Measurements from ENCODE around the gene FAM120A.

The FAM120A gene

DNA sequence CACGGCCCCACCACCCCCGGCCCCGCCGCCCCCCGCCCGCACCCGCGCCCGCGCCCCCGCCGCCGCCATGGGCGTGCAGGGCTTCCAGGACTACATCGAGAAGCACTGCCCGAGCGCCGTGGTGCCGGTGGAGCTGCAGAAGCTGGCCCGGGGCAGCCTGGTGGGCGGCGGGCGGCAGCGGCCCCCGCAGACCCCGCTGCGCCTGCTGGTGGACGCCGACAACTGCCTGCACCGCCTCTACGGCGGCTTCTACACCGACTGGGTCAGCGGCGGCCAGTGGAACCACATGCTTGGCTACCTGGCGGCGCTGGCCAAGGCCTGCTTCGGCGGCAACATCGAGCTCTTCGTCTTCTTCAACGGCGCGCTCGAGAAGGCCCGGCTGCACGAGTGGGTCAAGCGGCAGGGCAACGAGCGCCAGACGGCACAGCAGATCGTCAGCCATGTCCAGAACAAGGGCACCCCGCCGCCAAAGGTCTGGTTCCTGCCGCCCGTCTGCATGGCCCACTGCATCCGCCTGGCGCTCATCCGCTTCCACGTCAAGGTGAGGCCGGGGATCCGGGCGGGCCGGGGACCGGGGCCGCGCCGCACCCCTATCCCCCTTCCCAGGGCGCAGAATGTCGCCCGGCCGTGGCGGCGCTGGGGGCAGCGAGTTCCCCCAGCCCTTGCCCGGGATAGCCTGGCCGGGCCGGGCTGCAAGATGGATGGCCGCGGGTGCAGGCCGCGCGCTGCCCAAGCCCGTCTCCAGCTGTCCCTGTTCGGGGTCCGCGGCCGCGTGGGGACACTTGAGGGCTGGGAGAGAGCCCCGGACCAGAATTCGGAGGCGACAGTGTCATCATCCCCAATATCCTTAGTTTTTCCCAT, 594 bp downstream of the FAM120A start:
- DNase-seq = peak; percentile 35

DNA sequence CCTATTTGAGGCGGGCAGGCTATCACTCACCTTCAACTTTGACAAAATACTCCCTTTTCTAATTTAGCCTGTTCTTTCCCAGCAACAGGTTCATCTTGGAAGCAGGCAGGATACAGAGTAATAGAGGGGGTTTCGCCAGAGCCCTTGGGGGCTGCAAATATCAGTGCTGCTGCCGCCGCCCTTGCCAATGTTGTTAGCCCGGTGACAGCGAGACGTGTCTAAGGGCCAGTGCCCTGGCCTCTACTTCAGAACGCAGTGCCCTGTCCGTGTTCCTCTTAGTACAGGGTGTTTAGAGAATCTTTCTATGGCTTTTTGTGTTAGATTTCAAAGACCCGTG, 1.2 kb downstream of the FAM120A start:
- no peak for DNase-seq

DNA sequence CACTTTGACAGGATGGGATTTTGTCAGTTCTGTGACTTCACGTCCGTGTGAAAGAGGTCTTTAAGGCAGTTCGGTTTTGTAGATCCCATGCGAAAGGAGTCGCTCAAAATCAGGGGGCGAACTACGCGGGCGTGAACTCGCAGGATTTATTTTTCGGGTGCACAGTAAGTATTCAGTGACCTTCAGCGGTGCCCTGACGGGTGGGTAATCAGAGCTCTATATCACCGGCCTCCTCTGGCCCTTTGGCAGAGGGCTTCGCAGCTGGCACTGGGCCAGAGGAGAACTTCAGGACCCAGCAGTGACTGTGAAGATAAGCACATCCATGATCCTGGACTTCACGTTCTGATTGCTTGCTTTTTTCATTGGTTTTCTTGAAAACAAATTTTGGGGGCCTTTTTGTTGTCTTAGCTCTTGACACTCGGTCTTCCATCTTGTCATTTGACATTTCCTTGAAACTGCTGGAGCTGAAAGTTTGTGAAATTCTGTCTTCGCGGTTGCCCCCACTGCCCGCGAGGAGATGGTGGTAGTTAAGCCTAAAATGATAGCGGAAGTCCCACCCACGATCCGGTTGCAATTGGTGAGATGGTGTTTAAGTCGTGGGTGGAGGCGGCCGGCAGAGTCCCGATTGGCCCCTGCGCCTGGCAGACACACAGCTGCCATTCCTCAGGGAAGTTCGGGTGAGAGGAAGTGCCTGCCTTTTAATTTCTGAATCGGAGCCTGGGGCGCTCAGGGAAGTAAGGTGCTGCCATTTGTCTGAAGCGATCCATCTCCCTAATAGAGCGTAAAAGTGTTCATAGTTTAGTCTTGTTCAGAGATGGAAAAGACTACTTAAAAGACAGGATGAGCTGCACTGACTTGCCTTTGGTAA, 1.8 kb downstream of the FAM120A start, which contains the start of gene FAM120AOS:
FAM120AOS (minus strand) TSS at position 535 of the 868 bp plus-strand sequence. CDS start 872 bp downstream, outside the sequence.
- DNase-seq = peak; percentile 77

DNA sequence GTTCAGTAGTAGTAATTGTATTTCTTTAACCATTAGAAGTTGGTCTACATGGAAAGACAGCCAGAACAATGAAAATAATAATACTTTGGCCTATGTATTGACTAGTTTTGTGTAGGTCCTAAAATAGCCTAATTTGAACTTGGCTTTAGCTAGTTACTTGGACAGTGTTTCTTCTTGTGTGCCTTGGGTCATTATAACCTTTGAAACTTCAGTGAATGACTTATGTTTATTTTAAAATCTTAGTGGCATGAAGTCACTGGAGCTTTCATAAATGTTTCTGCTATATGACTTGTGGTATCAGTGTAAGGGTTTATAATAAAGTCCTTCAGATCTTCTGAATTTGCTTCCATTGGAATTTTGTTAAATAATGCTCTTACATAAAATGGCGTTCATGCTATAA, 4.5 kb downstream of the FAM120A start:
- DNase-seq = no peak

DNA sequence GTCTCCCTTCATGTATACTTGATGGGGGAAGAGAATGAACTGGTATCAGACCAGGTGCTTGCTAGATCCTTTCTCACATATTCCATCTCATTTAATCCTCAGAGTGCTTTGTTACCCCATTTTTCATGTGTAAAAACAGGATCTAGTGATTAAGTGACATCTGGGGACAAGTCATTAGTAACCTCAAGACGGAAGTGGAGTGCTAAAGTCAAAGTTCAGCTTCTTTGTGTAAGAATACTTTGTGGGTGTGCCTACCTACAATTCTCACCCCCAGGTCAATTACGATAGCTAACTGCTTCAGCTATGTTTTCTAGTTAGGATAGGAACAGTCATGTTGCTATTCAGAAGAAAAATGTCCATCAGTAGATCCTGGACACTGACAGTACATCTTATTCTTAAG, 5.0 kb downstream of the FAM120A start:
- no peak for DNase-seq

DNA sequence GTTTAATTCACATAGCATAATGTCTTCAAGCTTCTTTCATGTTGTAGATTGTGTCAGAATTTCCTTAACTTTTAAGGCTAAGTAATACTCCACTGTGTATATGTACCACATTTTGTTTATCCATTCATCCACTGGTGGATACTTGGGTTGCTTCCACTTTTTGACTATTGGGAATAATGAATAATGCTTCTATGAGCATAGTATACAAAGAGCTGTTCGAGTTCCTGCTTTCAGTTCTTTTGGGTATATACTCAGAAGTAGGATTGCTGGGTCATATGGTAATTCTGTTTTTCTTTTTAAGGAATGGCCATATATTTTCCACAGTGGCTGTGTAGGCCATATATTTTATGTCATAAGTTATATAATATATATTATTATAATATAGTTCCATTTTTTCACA, 5.5 kb downstream of the FAM120A start:
- DNase-seq = no peak

DNA sequence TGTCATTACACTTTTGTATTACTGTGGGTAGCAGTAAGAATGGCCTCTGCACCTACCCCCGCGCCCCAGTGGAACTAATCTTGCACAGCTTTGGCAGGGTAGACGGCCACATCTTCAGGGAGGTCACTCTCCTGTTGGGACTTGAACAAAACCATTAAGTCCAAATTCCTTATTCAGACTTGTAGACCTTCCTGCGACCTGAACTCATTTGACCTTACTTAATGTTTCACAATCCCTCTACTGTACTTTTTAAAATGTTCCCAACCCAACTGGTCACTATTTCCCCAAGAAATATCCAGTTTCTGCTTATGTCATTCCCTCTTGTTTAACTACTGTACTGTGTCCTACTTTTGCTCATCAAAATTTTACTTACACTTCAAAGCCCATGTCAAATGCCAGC, 7.2 kb downstream of the FAM120A start:
- DNase-seq = no peak

DNA sequence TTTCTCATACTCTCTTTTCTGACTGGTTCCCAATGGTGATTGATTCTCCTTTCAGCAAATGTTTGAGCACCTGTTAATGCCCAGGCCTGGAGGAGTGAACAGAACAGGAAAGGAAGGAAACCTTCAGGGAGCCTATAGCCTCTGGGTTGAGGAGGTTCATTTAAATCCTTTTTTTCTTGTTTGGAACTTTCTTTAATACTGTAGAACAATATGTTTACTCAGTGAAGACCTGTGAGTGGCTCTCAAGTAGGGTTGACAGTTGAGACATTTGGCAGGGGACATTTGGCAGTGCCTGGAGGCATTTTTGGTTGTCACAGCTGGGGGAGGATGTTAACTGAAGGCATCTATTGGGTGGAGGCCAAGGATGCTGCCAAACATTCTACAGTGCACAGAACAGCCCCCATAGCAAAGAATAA, 8.0 kb downstream of the FAM120A start:
- DNase-seq = no peak

DNA sequence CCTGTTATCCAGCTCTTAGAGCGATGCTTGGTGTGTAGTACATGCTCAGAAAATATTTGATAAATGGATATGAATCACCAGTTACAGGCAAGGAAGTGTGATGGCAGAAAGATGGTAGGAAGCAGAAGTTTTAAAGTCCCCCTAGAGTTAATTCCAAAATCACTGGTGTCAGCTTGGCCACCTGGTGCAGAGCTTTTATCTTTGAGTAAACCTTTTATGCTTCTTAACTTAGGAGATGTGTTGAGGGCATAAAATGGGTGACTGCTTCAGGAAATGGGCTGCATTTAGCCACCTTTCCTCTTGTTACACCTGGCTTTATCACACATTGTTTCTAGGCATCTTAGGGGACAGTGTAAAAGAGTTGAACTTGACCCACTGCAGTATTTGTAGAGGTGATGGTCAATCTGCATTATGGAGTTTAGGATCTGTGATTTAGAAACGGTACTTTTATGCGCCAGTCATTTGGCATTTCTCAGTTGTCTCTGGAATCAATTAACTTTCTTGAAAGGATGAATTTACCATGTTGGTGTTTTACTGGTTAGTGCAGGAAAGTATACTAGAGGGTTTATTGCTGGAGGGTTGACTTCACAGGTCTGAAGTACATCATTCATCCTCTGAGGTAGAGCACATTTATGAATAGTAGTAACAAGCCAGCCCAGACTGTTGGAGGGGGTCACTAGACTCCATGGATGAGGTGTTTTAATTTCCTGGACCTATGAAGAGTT, 9.4 kb downstream of the FAM120A start:
- no peak for DNase-seq

DNA sequence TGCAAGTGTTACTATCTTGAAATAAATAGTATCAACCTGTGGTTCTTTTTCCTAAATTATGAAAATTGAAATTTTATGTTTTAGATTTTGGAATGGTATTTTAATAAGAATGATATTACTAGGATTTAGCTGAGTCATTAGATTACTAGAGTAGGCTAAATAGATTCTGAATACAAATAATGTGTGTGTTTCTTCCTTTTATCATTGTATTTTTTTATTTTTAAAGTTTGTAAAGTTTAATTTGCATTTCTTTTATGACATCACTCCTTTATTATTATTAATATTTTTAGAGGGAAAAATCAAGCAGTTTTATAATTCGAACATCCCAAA, 9.9 kb downstream of the FAM120A start:
- no peak for DNase-seq

DNA sequence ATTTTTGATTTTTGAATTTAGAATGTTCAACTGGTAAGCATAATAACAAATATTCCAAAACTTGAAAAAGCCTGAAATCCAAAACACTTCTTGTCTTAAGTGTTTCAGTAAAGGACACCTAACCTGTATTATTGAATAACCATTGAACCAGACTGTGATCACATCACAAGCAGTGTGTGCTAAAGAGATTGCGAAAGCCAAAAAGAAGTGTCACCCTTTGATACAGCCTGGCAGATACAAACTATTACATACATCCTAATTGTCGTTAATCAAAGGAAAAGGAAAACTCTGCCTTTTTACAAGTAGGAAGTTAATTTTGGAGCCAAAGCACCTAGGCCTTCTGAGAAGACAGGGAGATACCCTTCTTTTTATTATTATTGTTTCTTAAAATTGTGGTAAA, 10.3 kb downstream of the FAM120A start:
- DNase-seq = no peak

DNA sequence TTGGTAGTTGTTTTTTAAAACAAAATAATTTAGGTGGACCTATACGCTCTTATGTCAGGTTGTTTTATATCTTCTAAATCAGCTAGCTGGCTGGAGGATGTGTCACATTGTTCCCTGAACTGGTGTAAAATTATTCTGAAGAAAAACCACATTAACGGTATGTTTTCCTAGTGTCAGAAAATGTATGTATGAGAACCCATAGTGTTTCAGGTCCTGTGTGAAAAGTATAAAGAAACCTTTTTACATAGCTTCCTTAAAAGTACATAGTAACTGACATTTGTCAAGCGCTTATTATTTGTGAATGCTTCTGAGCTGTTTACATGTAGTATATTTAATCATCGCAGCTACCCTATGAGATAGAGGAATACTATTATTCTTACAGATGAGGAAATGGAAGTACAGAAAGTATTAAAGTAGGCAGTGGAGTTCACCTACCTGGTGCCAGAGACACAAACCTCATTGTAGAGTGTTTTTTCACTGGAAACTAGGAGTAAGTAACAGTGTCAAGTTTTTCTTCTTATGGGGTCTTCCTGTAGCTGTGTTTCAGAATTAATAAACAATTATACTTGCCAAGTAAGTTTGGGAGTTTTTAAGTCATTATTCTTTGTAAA, 12.3 kb downstream of the FAM120A start:
- no peak for DNase-seq

DNA sequence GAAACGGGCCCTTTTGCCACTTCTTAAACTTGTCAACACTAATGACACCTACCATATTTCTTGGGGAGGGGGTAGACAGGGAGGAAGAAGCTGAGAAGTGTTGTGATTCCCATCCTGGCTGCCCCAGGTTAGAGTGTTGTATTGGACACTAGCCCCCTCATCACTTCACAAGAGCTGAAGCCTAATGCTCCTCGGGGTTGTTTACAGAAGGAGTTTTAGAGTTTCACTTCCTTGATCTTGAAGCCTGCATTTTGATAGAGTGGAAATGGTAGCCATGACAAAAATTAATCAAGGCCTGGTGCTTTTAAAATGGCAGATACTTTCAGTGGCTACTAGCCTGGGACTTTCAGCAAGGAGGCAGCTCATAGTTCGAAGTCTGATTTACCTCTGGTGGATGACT, 12.9 kb downstream of the FAM120A start:
- DNase-seq = no peak

DNA sequence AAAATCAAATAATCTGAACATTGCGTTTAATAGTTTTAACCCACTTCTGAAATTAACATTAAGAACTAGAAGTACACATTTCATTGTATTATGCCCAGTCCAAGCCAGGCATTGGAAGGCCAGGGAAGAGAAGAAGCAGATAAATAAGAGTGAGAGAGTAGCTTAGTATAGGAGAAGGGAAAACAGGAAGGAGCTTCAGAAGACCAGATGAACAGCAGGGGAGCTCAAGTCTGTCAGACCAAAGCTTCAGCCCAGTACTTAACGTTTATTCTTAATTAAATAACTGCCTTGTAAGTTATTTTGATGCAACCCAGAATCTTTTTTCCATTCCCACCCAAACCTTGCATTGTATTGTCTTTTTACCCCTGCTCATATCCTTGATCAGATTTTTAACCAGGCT, 13.4 kb downstream of the FAM120A start:
- no peak for DNase-seq

DNA sequence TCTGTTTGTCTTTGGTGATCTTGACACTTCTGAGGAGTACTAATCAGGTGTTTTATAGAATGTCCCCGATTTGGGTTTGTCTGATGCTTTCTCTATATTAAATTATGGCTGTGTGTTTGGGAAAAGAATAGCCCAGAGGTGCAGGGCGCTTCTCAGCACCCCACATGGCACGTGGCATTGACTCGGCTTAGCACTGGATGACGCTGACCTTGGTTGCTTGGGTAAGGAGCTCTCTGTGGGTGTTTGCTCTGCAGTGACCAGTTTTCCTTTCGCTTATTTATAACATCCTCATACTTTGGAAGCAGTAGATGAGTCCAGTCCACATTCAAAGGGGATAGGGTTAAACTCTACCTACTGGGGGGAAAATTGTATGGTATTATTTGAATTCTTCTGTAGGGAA, 14.4 kb downstream of the FAM120A start:
- DNase-seq = no peak

DNA sequence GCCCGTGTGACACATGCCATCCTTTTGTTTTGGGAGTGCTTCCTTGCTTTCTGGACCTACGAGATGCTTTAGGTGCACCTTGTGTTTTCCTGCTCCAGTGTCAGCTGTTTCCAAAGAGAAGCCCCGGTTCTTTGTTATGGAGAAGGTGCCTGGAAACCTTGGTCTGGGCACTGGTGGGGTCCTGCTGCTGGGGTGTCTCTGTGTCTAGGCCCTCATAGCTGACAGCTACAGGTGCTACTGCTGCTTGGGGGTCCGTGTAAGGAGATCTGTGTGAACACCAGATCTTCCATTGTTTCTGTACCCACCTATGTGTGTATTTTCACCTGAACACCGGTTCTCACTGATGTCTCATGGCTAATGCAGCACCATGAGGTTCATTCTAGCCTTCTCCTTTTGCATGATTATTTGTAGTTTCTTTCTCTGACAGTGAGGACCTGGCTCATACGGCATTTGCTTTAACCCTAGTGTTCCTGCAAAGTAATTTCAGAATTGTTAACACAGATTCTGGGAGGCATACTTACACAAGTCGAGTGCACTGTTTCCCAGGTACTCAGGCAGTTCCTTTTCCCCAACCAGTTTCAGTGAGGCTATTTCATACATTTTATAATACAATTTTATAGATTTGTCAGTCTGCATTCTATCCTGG, 15.1 kb downstream of the FAM120A start:
- no peak for DNase-seq

DNA sequence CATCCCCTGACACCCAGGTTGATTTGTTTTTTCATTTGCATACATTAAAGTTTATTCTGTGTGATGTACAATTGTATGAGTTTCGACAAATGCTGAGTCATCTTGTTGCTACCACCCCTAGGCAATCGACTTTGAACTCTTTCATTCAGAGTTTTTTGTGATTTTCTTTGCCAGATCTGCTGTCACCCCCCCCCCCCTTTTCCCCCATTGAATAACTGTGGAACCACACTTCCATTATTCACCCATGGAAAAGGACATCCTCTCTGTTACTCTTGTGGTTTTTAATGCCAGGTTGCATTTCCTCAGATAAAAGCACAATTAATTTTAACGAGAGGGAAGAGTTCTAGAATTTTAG, 15.6 kb downstream of the FAM120A start:
- no peak for DNase-seq

DNA sequence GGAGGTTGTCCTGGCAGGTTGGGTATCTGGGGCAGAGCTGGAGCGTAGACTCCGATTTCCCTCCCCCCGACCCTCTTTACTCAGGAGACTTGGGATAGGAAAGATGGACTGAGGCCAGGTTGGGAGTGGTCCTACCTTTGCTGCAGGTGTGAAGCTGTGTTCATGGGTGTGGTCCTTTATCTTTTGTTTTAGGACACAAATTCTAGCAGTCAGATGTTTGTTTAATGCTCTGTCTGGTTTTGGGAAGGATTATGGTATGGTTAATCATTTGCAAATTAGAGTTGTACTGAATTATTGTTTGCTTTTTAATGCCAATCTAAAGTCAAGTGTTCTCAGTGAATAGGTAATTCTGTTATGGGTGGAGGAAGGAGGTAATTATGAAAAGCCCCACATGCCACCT, 16.0 kb downstream of the FAM120A start:
- DNase-seq = no peak

DNA sequence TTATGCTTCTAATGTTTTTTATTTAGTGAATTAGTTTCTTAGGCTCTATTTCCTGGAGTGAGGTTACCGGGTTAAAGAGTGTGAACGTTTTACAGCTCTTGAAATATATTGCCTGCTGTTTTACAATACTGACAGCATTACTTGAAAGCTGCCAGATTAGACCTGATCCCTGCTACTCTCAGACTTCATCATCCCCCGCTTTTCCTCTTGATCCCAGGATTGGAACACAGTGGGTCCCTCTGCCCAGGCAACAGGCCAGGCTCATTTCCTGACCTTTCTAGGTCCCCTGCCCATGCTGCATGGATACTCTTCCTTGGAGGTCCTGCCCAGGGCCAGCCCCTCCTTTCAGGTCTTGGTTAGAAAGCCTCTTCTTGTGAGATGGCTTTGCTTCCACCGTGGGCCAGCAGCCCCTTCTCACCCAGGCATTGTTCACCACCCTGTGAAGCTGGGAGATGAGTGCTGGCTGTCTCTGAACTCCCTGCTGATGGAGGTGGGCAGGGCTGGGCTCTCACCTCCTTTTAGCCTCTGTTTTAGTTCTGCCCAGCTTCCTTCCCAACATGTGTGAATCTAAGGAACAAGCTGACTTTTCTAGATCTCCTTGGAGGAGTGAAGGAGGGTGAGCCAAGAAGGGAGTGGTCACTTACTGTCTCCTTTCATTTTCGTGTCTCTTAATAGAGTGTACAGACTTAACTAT, 17.4 kb downstream of the FAM120A start:
- DNase-seq = no peak

DNA sequence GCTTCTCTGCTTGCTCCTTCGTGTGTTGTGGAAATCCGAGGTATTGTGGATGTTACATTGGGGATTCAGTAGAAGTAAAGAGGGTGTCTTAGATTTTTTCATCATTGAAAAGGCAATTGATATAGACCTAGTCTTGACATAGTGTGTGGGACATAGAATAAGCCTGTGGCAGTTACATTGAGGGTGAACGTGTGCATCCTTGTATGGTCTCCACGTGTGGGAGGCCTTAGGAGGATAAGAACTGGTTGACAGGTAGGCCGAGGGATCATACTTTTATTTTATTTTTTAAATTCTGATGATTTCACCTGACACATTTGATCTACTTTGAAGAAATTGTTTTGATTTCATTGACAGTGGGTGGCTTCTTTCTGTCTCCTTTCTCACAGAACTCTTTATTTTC, 18.9 kb downstream of the FAM120A start:
- no peak for DNase-seq

DNA sequence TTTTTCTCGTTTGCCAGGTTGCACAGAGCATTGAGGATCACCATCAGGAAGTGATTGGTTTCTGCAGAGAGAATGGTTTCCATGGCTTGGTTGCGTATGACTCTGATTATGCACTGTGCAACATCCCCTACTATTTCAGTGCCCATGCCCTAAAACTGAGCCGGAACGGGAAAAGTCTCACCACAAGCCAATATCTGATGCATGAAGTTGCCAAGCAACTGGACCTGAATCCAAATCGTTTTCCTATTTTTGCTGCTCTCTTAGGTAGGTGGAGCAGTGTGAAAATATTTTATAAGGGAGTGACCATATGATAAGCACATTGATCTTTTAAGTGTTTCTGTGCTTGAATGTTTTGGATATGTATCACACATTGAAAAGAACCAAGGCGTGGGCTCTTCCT, 19.6 kb downstream of the FAM120A start:
- DNase-seq = no peak

DNA sequence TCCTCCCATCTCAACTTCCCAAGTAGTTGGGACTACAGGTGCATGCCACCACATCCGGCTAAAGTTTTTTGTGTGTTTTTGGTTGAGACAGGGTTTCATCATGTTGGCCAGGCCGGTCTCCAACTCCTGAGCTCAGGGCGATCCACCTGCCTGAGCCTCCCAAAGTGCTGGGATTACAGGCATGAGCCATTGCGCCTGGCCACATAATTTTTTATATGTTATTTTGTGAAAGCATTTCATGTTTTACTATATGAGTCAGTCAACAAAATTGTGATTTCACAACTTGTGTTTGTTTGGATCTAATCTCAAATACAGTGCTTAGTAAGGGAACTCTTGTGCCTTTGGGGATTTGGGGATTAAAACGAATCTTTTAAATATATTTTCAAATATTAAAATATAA, 21.9 kb downstream of the FAM120A start:
- no peak for DNase-seq
